ENCODE results near the gene MDH2. TPM values are rescaled to one million over a fixed set of nuclear protein-coding genes. Genes with fewer than 3 reads are reported as not detected.

Gene MDH2
- total RNA-seq, 4 donors from 2014 or later, result 99.8 to 127 (median 116) TPM

DNA sequence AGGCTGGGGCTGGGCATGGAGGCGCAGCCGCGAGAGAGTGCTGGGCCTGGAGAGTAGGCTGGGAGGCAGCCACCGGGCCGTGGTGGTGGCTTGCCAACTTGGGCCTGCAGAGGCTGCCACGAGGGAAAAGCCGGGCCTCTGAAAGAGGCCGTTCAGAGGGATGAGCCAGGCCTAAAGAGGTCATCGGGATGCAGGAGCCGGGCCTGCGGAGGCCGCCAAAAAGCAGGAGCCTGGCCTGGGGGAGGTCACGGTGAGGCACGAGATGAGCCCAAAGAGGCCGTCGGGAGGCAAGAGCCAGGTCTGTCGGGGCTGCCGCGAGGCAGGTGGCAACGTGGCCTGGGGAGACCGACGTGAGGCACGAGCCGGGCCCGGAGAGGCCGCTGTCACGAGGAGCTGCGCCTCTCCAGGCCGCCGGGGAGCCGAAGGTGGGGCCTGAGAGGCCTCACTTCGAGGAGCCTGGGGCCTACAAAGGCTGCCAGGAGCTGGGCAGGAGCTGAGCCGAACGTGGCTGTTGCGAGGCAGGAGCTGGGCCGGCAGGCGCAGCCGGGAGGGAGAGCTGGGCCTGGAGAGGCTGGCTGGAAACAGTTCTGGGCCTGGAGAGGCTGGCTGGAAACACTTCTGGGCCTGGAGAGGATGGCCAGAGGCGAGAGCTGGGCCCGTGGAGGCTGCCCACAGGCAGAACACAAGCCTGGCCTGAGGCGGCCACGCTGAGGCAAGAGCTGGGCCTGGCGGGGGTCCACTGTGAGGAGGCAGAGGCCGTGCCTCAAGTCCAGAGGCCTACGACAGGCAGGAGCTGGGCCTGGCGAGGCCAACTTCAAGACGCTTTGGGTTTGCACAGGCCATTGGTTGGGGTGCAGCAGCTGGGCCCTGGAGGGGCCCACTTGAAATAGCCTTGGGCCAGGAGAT, 24.6 kb downstream of the MDH2 start:
- H3K9me3 ChIP-seq, result no peaks in the 10 kb centered on the region
- 94% methylated on average over 38 of the region's 47 CpGs for WGBS
- no peak overlapping the region for H3K4me3 ChIP-seq
- H3K27me3 ChIP-seq, result no peaks in the 10 kb centered on the region
- no peak overlapping the region for H3K27ac ChIP-seq
- TF ChIP-seq, protein P1, sequence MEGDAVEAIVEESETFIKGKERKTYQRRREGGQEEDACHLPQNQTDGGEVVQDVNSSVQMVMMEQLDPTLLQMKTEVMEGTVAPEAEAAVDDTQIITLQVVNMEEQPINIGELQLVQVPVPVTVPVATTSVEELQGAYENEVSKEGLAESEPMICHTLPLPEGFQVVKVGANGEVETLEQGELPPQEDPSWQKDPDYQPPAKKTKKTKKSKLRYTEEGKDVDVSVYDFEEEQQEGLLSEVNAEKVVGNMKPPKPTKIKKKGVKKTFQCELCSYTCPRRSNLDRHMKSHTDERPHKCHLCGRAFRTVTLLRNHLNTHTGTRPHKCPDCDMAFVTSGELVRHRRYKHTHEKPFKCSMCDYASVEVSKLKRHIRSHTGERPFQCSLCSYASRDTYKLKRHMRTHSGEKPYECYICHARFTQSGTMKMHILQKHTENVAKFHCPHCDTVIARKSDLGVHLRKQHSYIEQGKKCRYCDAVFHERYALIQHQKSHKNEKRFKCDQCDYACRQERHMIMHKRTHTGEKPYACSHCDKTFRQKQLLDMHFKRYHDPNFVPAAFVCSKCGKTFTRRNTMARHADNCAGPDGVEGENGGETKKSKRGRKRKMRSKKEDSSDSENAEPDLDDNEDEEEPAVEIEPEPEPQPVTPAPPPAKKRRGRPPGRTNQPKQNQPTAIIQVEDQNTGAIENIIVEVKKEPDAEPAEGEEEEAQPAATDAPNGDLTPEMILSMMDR (IDR thresholded peaks at IDR 0.05), result no peak
- no peak for TF ChIP-seq POLR2A (IDR thresholded peaks at IDR 0.05)
- no peak for TF ChIP-seq POLR2AphosphoS5 (IDR thresholded peaks at IDR 0.05)
- no peak for TF ChIP-seq EP300 (IDR thresholded peaks at IDR 0.05)
- DNase-seq (ENCODE audit: low spot score in 2 of 2), result no peak
- peaks cover 23% of the 10 kb centered on the region for H3K4me1 ChIP-seq
- peaks cover 3% of the 10 kb centered on the region for H3K36me3 ChIP-seq

- Histone ChIP-seq H3K27me3 (no peaks in the 10 kb centered on the region), H3K27ac (no peak overlapping the region), H3K36me3 (no peaks in the 10 kb centered on the region), H3K4me3 (no peak overlapping the region), H3K4me1 (peaks cover 23% of the 10 kb centered on the region), H3K9me3 (no peaks in the 10 kb centered on the region)
- TF ChIP-seq POLR2AphosphoS5 (IDR thresholded peaks at IDR 0.05) (no peak), EP300 (IDR thresholded peaks at IDR 0.05) (no peak), POLR2A (IDR thresholded peaks at IDR 0.05) (no peak)
- TF ChIP-seq, protein P1 (IDR thresholded peaks at IDR 0.05), result no peak
- 95% methylated on average over 41 of the region's 45 CpGs for WGBS
- DNase-seq (ENCODE audit: low spot score in 2 of 2), result no peak
These were observed 25.6 kb downstream of the MDH2 start for GRCh38 chr7:76073335-76073990.

GRCh38 chr7:76074306-76074971, 26.5 kb downstream of the MDH2 start:
- H3K4me3 ChIP-seq, result no peak overlapping the region
- TF ChIP-seq EP300 (IDR thresholded peaks at IDR 0.05) (no peak), POLR2AphosphoS5 (IDR thresholded peaks at IDR 0.05) (no peak), POLR2A (IDR thresholded peaks at IDR 0.05) (no peak)
- TF ChIP-seq, protein P1 (IDR thresholded peaks at IDR 0.05), result no peak
- DNase-seq (ENCODE audit: low spot score in 2 of 2), result peak in 1 of 2 donors; percentile 43
- WGBS, result 94% methylated on average over 35 of the region's 35 CpGs
- H3K4me1 ChIP-seq, result peaks cover 17% of the 10 kb centered on the region
- H3K9me3 ChIP-seq, result no peaks in the 10 kb centered on the region
- H3K27me3 ChIP-seq, result no peaks in the 10 kb centered on the region
- no peaks in the 10 kb centered on the region for H3K36me3 ChIP-seq
- H3K27ac ChIP-seq, result no peak overlapping the region

DNA sequence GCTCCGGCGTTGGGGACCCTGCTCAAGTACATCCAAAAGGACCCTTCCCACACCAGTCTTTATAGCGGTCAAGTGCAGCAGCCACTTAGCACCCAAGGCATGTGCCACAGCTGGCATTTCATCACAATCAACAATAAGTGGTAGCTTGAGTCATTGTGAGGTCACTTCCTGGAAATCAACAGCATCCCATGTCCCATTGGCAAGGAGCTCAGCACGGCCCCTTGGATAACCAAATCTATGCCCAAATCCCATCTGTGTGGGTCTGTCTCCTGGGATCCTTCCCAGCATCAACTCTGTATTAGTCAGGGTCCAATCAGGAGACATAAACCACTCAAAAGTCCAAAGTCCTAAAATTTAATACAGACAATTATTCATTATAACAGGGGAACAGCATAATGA, 27.1 kb downstream of the MDH2 start:
- WGBS, result 100% methylated on average over 3 of the region's 4 CpGs

More for the DNA sequence above, 27.1 kb downstream of the MDH2 start:
- peaks cover 12% of the 10 kb centered on the region for H3K4me1 ChIP-seq
- H3K36me3 ChIP-seq, result no peaks in the 10 kb centered on the region
- TF ChIP-seq, protein P1 (IDR thresholded peaks at IDR 0.05), result no peak
- TF ChIP-seq POLR2A (IDR thresholded peaks at IDR 0.05) (no peak), POLR2AphosphoS5 (IDR thresholded peaks at IDR 0.05) (no peak), EP300 (IDR thresholded peaks at IDR 0.05) (no peak)
- H3K27ac ChIP-seq, result no peak overlapping the region
- H3K4me3 ChIP-seq, result no peak overlapping the region
- H3K27me3 ChIP-seq, result no peaks in the 10 kb centered on the region
- no peaks in the 10 kb centered on the region for H3K9me3 ChIP-seq
- DNase-seq (ENCODE audit: low spot score in 2 of 2), result no peak

All from suprapubic skin (tissue), 4 donors.